Activated T-cell treated with anti-CD3 and anti-CD28 coated beads, Interleukin-2, amount 50 U/mL, for 48 hours (primary cell): Measurements from ENCODE around the gene UBE2M.
"Not testable (repeated sequence)": the region's sequence is repeated elsewhere in the genome, so short reads cannot be mapped to it uniquely, and the experiment has no call there.

Source experiments
- DNase-seq, 2 experiments: peaks; one replicate each; pipeline ENCODE4 v3.0.0-alpha.2; 2020

UBE2M gene

DNA sequence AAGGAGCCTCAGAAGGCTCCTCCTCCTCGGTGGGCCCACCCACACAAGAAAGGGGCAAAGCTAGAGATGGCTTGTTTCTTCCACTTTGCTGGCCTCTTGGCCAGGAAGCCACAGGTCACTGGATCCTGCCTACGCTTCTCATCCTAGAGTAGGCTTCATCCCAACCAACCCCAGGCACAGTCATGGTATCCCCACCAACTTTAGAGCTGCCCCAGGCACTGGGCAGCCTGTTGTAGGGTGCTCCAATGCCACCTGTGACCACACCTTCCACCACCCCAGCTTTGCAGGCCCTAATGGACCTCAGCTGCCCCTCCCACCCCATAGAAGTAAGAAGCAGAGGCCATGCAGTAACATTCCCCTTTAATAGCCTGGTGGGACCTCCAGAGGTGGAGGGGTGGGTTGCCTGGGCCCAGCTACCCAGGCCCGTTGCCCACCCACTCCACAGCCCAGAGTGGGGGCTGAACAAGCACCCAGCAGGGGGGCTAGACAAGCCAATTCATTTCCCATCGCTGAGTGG is 3.0 kb downstream of the UBE2M start:
- no peak for DNase-seq

DNA sequence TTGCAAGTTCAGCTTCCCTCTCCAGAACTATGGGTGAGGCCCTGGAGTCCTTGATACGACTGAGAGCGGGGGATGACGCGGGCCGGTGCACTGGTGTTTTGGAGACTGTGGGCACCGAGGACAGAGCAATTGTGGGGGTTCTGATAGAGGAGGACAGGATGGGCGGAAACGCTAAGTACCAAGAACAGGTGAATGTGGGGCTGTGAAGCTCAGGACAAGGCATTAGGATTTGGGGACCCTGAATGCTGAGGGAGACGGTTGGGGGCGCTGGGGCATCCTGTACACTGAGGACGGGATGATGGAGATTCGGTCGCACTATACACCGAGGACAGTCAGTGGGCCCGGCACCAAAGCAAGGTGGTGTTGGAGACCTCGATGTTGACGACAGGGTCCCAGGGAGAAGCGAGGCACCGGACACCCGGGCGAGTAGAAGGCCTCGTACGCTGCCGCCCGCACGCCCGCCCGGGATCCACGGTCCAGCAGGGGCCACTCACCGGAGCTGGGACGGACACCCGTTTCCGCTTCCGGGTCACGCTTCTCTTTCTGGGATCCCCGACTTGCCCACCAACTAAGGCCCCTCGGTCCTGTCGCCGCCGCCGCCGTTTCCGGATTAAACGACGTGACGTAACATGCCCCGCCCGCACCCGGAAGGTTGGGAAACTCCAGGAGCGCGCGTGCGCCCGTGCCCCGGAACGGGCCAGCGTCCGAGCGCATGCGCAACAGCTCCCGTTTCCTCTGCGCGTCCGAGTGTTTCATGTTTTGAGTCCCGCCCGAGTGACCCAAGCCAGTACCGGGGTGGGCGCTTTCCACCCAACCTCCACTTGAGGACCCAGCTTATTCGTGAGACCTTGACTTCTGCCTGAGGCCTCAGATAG is 3.7 kb downstream of the UBE2M start, which contains the start of gene CHMP2A:
CHMP2A (minus strand) TSS at position 612 of the 875 bp plus-strand sequence. CDS start 893 bp downstream, outside the sequence.
- DNase-seq, result peak; percentile 99

GRCh38 chr19:58553799-58554493 is 4.5 kb downstream of the UBE2M start:
- DNase-seq, result peak in 1 of 2 experiments; percentile 45

GRCh38 chr19:58552655-58553054 is 5.8 kb downstream of the UBE2M start:
- DNase-seq, result no peak

- peak; percentile 32 to 35 for DNase-seq
Observed at GRCh38 chr19:58551577-58552471, 6.6 kb downstream of the UBE2M start.

GRCh38 chr19:58551123-58551497 is 7.3 kb downstream of the UBE2M start:
- DNase-seq, result no peak

DNA sequence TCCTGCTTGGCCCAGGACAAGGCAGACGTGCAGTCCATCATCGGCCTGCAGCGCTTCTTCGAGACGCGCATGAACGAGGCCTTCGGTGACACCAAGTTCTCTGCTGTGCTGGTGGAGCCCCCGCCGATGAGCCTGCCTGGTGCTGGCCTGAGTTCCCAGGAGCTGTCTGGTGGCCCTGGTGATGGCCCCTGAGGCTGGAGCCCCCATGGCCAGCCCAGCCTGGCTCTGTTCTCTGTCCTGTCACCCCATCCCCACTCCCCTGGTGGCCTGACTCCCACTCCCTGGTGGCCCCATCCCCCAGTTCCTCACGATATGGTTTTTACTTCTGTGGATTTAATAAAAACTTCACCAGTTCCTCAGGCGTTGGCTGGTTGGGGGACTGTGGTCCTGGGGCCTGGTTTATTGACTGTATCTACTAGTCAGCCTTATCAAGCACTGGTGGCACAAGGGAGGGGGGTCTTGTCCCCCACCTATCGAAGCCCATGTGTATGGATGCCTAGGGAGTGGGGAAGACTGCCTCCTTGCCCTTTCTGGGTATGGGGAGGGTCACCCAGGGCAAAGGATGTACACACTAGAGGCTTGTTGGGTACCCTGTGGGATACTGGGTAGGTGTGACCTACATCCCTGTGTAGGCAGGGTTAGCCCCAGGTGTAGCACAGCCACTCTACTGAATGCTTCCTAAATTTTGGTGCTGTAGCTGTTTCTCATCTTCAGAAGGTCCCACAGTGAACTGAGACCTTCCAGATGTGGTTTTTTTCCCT is 7.9 kb downstream of the UBE2M start:
- DNase-seq, result peak; percentile 25 to 29

DNA sequence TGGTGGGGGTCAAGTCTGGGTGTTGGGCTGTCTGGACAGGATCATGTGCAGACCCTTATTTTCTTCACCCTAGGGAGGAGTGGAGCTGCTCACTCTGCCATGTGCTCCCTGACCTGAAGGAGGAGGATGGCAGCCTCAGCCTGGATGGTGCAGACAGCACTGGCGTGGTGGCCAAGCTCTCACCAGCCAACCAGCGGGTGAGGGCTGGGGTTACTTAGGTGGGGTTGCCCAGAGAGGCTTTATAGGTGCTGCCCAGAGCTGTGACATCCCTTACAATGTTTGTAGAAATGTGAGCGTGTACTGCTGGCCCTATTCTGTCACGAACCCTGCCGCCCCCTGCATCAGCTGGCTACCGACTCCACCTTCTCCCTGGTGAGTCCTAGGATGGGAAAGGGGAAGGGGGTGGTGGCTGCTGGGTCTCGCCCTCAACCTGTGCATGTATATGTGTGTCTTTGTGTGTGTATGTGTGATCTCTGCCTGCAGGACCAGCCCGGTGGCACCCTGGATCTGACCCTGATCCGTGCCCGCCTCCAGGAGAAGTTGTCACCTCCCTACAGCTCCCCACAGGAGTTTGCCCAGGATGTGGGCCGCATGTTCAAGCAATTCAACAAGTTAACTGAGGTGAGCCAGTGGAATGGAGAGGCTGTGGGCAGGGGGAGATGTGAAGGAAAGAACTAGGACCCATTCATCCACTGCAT is 8.6 kb downstream of the UBE2M start:
- no peak for DNase-seq

- no peak for DNase-seq
Observed at GRCh38 chr19:58548859-58549663, 9.3 kb downstream of the UBE2M start.

GRCh38 chr19:58547323-58548312 is 10.8 kb downstream of the UBE2M start:
- DNase-seq, result no peak

GRCh38 chr19:58546019-58546530 is 12.3 kb downstream of the UBE2M start:
- DNase-seq, result no peak

GRCh38 chr19:58545286-58546018 is 13.0 kb downstream of the UBE2M start:
- DNase-seq, result peak in 1 of 2 experiments; percentile 31

DNA sequence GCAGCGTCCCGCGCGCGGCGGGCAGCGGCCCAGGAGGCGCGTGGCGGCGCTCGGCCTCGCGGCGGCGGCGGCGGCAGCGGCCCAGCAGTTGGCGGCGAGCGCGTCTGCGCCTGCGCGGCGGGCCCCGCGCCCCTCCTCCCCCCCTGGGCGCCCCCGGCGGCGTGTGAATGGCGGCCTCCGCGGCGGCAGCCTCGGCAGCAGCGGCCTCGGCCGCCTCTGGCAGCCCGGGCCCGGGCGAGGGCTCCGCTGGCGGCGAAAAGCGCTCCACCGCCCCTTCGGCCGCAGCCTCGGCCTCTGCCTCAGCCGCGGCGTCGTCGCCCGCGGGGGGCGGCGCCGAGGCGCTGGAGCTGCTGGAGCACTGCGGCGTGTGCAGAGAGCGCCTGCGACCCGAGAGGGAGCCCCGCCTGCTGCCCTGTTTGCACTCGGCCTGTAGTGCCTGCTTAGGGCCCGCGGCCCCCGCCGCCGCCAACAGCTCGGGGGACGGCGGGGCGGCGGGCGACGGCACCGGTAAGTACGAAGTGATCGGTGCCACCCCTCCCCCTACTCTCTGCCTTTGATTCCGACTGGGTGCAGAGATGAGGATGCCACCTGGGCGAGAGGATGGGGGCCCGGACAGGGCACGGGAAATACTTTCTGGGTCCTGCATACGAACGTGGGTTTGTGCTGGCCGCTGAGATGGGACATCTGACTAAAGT is 13.7 kb downstream of the UBE2M start:
- no peak for DNase-seq

DNA sequence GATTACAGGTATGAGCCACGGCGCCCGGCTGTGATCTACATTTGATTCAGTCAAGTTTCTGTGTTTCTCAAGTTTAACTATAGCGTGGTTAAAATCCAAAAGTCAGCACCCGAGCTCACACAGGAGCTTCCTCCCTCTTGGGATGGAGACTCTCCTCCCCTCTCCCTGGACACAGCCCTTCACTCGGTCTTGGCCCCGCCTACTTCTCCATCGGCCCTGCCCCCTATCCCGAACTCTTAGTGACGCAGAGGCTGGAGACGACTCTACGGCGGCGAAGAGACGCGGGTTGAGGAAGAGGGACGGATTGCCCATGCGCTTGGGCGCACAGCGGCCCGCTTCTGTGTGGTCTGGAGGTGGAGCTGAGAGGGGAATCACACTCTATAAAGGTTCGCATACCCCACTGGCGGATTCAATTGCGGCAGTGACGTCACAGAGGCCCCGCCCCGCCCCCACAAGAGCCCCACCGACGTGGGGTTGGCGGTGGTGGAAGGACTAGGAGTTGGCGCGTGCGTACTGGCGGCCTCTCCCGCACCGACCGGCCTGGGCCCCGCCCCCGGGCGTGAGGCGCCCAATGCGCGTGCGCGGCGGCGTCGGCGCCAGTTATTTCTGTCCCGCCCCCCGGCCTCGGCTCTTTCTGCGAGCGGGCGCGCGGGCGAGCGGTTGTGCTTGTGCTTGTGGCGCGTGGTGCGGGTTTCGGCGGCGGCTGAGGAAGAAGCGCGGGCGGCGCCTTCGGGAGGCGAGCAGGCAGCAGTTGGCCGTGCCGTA is 14.4 kb downstream of the UBE2M start, which contains the start of gene TRIM28:
TRIM28 (plus strand) TSS at position 239 of the 765 bp plus-strand sequence. CDS start 694 bp downstream, outside the sequence.
- DNase-seq, result peak; percentile 100

- DNase-seq, result not testable (repeated sequence)
Observed at GRCh38 chr19:58542641-58543372, 15.6 kb downstream of the UBE2M start.

- DNase-seq, result not testable (repeated sequence)
Observed at GRCh38 chr19:58539169-58539559, 19.2 kb downstream of the UBE2M start.
